COLO829 (cell line): ENCODE data around the gene IFI6.
"Not testable (repeated sequence)": the region's sequence is repeated elsewhere in the genome, so short reads cannot be mapped to it uniquely, and the experiment has no call there.

Experiments
- DNase-seq: peaks from one replicate; pipeline ENCODE4 v3.0.0; 2012; ENCODE audit warnings: low spot score

The IFI6 gene

DNA sequence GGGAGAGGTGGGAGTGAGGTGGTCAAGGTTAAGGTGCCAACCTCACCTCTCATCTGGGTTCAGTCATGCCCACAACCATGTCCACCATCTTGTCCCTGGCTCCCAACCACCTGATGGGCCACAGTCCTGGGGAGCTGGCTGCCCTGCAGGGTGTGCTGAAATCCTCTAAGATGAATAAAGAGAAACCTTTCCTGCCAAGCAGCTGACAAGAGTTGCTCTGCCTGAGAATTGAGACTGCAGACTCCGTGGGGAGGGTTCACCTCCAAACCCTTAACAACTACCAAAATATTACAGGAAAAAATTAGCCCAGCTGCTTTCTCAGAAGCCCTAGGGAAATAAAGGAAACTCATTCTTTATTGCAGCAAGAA lies 21.8 kb downstream of the IFI6 start:
- DNase-seq: no peak

- no peak for DNase-seq
Observed at GRCh38 chr1:27649306-27649635, 22.7 kb downstream of the IFI6 start.

GRCh38 chr1:27648602-27649305 lies 23.2 kb downstream of the IFI6 start:
- no peak for DNase-seq

DNA sequence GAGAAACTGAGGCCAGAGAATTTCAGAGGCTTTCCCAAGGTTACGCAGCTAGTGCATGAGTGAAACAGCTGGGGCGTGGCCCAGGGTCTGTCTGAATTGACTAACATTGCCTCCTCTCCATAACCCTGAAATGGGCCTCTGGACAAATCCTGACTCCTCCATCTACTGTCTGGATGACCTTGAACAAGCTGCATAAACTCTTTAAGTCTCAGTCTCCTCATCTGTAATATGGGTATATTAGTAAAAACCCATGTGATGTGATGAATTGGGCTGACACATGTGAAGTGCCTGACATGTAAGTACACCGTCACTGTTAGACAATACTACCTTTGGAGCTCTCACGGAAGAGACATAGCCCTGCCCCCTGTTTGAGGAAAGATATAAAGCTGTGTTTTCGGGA lies 24.7 kb downstream of the IFI6 start:
- DNase-seq: no peak

GRCh38 chr1:27646676-27647075 lies 25.3 kb downstream of the IFI6 start:
- DNase-seq: no peak

- DNase-seq: no peak
Observed at GRCh38 chr1:27645071-27645415, 26.9 kb downstream of the IFI6 start.

DNA sequence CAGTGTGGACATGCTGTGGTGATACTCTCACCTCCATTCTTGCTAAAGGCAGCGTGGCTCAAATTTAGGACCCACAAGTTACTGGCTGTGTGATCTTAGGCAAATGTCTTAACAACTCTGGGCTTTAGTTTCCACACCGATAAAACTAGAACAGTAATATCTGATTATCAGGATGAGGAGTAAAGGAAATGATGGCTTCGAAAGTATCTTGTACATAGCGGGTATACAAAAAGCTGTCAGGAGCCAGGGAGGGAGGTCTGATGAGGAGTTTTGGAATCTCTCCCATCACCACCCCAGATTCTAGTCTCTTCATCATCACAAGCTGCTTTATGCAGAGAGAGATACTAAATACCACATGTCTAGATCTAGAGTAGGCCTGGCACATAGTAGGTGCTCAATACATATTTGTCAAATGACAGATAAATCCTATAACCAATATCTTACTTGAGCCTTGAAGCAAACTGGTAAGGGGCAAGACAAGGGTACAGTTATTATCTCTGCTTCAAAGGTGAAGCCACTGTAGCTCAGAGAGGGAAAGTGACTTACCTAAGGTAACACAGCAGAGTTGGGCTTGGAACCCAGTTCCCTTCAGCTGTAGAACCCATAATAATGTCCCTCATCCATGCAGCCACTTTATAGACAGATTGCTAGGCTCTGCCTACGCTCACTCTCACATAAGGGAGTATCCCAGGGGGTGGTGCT lies 27.5 kb downstream of the IFI6 start:
- DNase-seq: no peak

DNA sequence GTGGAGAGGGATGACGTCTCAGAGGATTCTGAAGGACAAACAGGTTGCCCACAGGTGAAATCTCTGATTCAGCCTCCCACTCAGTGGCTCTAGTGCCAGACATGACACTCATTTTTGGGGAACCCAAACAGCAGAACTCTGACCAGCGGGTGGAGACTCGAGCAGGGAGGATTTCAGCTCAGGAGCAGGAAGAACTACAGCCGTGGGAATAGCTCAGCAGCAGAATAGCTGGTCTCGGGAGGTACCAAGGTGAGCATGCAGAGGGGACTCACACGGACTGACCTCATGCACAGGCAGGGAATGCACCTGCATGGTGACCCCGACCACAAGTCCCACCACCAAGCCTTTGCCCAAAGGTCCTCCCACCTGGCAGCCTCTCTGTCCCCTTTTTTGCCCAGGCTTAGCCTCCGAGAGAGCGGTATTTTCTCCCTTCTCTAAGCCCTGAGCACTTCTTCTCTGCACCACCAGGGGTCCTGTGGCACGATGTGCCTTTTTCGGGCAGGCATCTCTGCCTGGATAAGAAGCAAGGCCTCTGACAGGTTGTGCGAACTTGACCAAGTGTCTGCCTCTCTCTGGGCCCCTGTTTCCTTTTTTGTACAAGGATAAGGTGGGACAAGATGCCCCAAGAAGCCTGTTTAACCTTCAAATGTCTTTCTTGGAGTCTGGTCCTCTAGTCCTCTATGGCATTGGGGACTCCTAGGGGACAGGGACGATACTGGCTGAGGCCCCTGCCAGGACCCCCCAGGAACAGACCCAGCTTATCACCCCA lies 28.2 kb downstream of the IFI6 start:
- DNase-seq: no peak

- not testable (repeated sequence) for DNase-seq
Observed at GRCh38 chr1:27640514-27640913, 31.5 kb downstream of the IFI6 start.

GRCh38 chr1:27638805-27639204 lies 33.2 kb downstream of the IFI6 start:
- DNase-seq: no peak

- DNase-seq: no peak
Observed at GRCh38 chr1:27638047-27638734, 33.8 kb downstream of the IFI6 start.

GRCh38 chr1:27635396-27636142 lies 36.4 kb downstream of the IFI6 start:
- no peak for DNase-seq

DNA sequence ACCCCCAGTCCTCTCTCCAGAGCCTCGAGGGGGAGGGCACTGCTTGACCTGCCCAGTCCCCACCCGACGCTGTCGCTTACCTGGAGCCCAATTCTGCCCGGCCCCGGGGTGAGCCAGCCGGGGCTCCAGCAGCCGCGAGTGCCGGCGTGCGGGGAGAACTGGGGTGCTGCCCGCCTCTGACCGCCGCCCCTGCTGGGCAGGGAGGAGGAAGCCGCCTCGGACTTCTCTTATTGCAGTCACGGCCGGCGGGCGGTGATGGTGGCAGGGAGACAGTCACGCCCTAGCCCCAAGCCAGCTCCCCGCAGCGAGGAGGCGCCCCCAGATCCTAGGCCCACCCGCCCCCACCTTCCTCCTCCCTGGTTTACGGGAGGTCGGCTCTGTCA lies 37.0 kb downstream of the IFI6 start, which contains the start of gene FGR:
FGR (minus strand) TSS at position 201 of the 383 bp plus-strand sequence. CDS start 11,269 bp downstream, outside the sequence.
- DNase-seq: no peak

DNA sequence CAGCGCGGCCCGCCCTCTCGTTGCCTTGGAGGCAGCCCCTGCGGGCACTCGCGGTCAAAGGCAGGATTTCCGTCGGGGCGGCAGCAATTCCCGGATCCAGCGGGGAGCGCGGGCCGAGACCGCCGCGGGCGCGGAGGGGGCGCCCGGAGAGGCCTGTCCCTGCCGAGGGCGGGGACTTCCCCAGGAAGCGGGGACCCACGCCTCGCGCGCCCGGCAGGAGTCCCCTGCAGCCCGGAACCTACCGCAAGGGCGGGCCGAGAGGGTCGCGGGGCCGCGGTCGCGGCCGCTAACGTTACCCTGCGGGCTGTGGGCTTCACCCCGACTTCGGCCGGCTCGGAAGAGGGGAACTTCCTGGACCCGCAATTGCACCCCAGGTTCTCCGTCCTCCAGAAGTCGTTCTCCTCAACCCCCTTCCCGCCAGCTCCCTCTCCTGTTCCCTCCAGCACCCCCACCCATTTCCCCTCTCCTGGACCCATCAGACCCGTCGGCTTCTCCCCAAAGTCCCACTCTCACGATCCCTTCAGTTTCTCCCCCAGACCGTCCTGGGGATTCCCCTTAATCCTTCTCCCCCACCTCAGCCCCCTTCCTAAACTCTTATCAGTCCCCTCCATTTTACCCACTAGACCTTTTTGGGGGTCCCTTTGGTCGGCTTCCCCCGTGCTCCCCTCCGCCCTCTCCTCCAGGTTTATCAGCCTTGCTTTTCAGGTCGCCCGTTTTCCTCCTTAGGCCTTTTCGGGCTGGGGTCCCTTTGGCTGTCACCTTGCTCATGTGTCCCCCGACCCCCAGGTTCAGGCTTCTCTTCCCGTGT lies 37.6 kb downstream of the IFI6 start:
- no peak for DNase-seq

DNA sequence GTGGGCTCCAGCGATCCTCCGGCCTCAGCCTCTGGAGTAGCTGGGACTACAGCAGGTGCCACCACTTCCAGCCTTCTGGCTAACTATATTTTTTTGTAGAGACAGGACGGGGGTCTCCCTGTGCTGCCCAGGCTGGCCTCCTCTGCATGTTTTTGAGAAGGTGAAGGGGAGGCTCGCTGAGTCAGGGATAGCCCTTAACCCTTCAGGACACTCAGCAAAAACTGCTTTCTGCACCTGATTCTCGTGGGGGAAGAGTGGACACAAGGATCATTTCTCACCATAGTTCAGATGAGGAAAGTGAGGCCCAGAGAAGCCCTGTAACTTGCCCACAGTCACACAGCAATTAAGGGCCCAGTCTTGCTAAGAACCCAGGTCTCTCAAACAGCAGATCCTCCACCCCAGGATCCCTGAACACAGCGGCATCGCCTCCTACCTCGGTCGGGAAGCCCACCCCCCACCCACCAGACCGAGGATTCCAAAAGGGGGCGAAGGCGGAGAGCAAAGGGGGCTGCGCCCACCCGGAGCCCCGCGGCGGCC lies 38.3 kb downstream of the IFI6 start:
- DNase-seq: no peak

DNA sequence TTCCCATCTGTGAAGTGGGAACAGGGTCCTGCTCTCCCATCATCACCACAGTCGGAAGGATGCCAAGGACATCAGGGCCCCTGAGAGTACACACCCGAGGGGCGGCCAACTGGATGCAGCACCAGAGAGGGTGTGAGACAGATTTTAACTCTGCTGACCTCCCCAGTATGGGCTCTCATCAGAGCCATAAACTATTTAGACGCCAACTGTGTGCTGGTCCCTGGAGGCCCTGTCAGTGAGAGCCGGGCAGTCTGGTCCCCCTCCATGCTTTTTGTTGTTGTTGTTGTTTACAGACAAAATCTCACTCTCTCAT lies 38.7 kb downstream of the IFI6 start:
- DNase-seq: no peak

GRCh38 chr1:27632387-27633297 lies 39.4 kb downstream of the IFI6 start:
- DNase-seq: no peak

GRCh38 chr1:27630859-27631491 lies 41.0 kb downstream of the IFI6 start:
- DNase-seq: no peak

DNA sequence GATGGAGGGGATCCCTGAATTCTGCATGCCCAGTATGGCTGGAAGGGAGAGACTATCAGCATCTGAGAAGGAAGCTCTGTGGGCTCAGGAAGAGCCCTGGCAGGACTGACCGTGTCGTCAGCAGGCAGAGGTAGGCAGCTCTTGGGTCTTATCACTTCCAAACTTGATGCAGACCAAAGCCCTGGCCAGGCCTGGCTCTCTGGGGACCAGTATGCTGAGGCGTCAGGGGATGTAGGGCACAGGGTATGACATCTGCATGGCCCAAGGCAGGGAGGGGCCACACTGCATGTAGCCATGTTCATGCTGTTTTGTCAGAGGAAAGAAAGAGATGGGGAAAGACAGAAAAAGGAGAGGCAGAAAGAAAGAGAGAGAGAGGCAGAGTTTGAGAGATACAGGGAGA lies 43.3 kb downstream of the IFI6 start:
- DNase-seq: no peak
